ENCODE results near the gene SLC37A4.

- TF ChIP-seq POLR2A (IDR thresholded peaks at IDR 0.05; ENCODE audit: low read depth, low read length) = no peak
- TF ChIP-seq TAF1 (IDR thresholded peaks at IDR 0.05; ENCODE audit: borderline replicate concordance, low read depth, low read length) = no peak
Measured at GRCh38 chr11:119028346-119029068, 2.2 kb downstream of the SLC37A4 start.

Measured in GM12892 (cell line).